Measurements from ENCODE around the gene RNF182.

Gene RNF182

GRCh38 chr6:14002176-14002947 lies 77.6 kb downstream of the RNF182 start:
- ChIA-PET CTCF (no interaction called here), POLR2A (no interaction called here)
- no peak for DNase-seq (ENCODE audit: extremely low spot score)
- TF ChIP-seq CTBP1 (IDR thresholded peaks at IDR 0.05; ENCODE audit: borderline replicate concordance): no peak

DNA sequence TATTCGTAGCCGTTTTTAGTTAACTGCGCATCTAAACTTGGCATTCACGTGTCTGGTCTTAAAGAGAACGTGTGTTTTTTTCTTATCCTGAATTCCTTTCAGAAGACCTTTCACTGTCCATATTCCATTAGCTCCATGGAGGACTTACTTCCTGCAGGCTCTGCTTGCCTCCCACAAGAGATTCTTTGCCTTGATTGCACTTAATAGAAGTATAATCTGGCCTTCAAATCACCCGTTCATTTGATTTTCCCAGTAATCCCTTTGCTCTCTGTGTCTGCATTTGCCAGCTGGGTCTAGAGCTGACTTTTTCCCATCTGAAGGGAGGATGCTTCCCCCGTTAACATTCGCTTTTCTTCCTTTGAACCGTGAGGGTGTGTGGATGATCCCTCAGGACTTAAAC lies 79.5 kb downstream of the RNF182 start:
- ChIA-PET POLR2A (no interaction called here), CTCF (no interaction called here)
- no peak for DNase-seq (ENCODE audit: extremely low spot score)
- TF ChIP-seq LEF1 (IDR thresholded peaks at IDR 0.05; ENCODE audit: borderline replicate concordance) (no peak), FOXK2 (IDR thresholded peaks at IDR 0.05) (no peak), ARNT (IDR thresholded peaks at IDR 0.05) (no peak), SP1 (IDR thresholded peaks at IDR 0.05) (no peak), ZNF384 (IDR thresholded peaks at IDR 0.05) (no peak), NFRKB (IDR thresholded peaks at IDR 0.05) (no peak), BHLHE40 (IDR thresholded peaks at IDR 0.05; ENCODE audit: borderline replicate concordance) (no peak), FOXM1 (IDR thresholded peaks at IDR 0.05; ENCODE audit: borderline replicate concordance) (no peak), SUZ12 (IDR thresholded peaks at IDR 0.05) (no peak), ELF4 (IDR thresholded peaks at IDR 0.05) (no peak), TARDBP (IDR thresholded peaks at IDR 0.05) (no peak), CTBP1 (IDR thresholded peaks at IDR 0.05; ENCODE audit: borderline replicate concordance) (no peak), FOXA1 (IDR thresholded peaks at IDR 0.05) (no peak), HDGF (IDR thresholded peaks at IDR 0.05; ENCODE audit: borderline replicate concordance) (no peak)
- TF ChIP-seq, protein P1, sequence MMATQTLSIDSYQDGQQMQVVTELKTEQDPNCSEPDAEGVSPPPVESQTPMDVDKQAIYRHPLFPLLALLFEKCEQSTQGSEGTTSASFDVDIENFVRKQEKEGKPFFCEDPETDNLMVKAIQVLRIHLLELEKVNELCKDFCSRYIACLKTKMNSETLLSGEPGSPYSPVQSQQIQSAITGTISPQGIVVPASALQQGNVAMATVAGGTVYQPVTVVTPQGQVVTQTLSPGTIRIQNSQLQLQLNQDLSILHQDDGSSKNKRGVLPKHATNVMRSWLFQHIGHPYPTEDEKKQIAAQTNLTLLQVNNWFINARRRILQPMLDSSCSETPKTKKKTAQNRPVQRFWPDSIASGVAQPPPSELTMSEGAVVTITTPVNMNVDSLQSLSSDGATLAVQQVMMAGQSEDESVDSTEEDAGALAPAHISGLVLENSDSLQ (IDR thresholded peaks at IDR 0.05): no peak

DNA sequence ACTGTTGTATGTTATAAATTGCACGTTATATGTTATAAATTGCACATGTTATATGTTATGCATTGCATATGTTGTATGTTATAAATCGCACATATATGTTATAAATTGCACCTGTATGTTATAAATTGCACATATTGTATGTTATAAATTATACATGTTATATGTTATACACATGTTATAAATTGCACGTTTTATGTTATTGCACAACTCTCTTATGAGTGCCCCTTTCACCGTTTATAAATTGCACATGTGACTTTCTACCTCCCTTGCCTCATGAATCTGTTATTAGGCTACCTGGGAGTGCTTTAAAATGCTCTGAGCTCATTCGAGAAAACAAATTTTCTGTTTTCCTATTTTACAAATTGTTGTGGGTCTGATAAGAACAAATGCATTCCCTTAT lies 84.1 kb downstream of the RNF182 start:
- TF ChIP-seq BHLHE40 (IDR thresholded peaks at IDR 0.05; ENCODE audit: borderline replicate concordance) (no peak), SUZ12 (IDR thresholded peaks at IDR 0.05) (no peak)
- TF ChIP-seq, protein P1 (IDR thresholded peaks at IDR 0.05): no peak
- DNase-seq (ENCODE audit: extremely low spot score): no peak
- ChIA-PET POLR2A (no interaction called here), CTCF (no interaction called here)

DNA sequence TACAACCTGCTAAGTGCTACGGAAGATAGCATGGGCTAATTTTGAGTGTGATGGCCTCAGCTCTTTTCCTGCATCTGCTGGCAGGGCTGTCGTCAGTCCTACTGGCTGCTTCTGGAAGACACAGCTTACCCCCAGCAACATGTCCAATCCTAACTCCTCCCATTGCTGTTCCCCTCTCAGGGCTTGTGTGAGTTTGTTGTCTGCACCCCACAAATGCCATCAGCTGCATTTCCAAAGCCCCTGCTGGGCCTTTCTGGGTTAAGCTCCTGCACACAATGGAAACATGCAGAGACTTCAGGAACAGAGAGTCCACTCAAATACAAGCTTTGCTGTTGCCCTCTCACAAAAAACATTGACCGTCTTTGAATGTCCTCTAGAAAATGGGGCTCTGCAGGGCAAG lies 84.7 kb downstream of the RNF182 start:
- ChIA-PET CTCF (no interaction called here), POLR2A (no interaction called here)
- TF ChIP-seq ARNT (IDR thresholded peaks at IDR 0.05) (no peak), FOXA1 (IDR thresholded peaks at IDR 0.05) (no peak), FOXK2 (IDR thresholded peaks at IDR 0.05) (no peak), LEF1 (IDR thresholded peaks at IDR 0.05; ENCODE audit: borderline replicate concordance) (no peak), HDGF (IDR thresholded peaks at IDR 0.05; ENCODE audit: borderline replicate concordance) (no peak), BHLHE40 (IDR thresholded peaks at IDR 0.05; ENCODE audit: borderline replicate concordance) (no peak), NFRKB (IDR thresholded peaks at IDR 0.05) (no peak), TARDBP (IDR thresholded peaks at IDR 0.05) (no peak), SUZ12 (IDR thresholded peaks at IDR 0.05) (no peak), CTBP1 (IDR thresholded peaks at IDR 0.05; ENCODE audit: borderline replicate concordance) (no peak), L3MBTL2 (conservative IDR thresholded peaks at IDR 0.05) (no peak), ELF4 (IDR thresholded peaks at IDR 0.05) (no peak), ZNF384 (IDR thresholded peaks at IDR 0.05) (no peak), SP1 (IDR thresholded peaks at IDR 0.05) (no peak), FOXM1 (IDR thresholded peaks at IDR 0.05; ENCODE audit: borderline replicate concordance) (no peak)
- TF ChIP-seq, protein P1 (IDR thresholded peaks at IDR 0.05): no peak
- DNase-seq (ENCODE audit: extremely low spot score): no peak

GRCh38 chr6:14010275-14010674 lies 85.5 kb downstream of the RNF182 start:
- DNase-seq (ENCODE audit: extremely low spot score): no peak
- CTCF ChIA-PET: no interaction called here
- POLR2A ChIA-PET: no interaction called here
- TF ChIP-seq HDGF (IDR thresholded peaks at IDR 0.05; ENCODE audit: borderline replicate concordance) (no peak), SUZ12 (IDR thresholded peaks at IDR 0.05) (no peak), ELF4 (IDR thresholded peaks at IDR 0.05) (no peak), ZNF384 (IDR thresholded peaks at IDR 0.05) (no peak), BHLHE40 (IDR thresholded peaks at IDR 0.05; ENCODE audit: borderline replicate concordance) (no peak), TARDBP (IDR thresholded peaks at IDR 0.05) (no peak), CTBP1 (IDR thresholded peaks at IDR 0.05; ENCODE audit: borderline replicate concordance) (no peak), FOXA1 (IDR thresholded peaks at IDR 0.05) (no peak), SP1 (IDR thresholded peaks at IDR 0.05) (no peak), LEF1 (IDR thresholded peaks at IDR 0.05; ENCODE audit: borderline replicate concordance) (no peak), ARNT (IDR thresholded peaks at IDR 0.05) (no peak), FOXK2 (IDR thresholded peaks at IDR 0.05) (no peak)

GRCh38 chr6:14012313-14013030 lies 87.7 kb downstream of the RNF182 start:
- POLR2A ChIA-PET: no interaction called here
- DNase-seq (ENCODE audit: extremely low spot score): no peak
- CTCF ChIA-PET: no interaction called here
- TF ChIP-seq, protein P1 (IDR thresholded peaks at IDR 0.05): no peak
